DMS79 (cell line): ENCODE measurements around the gene DLG2.
"Not testable (repeated sequence)": the region's sequence is repeated elsewhere in the genome, so short reads cannot be mapped to it uniquely, and the experiment has no call there.

Experiments used
- DNase-seq: peaks from one replicate; lab custom pipeline; 2025; lab: John Stamatoyannopoulos, UW

Gene DLG2

DNA sequence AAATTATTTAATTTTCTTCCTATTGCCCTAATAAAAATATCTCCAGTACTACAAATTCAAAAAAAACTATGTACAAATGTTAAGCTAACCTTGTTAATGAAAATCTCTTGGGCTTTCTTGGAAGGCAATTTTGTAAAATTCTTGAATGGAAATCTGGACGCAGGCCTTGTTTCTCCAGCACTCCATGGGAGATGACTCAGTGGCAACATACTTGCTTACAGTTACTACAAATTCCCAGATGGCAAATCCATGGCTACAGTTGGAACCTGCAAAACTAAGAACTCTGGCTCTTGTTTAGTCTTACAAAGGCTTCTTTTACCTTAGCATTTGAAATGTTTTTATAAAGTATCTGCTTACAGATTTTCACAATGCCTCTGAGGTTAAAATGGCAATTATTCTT, 725.2 kb downstream of the DLG2 start:
- DNase-seq = no peak

GRCh38 chr11:84899740-84900139, 727.4 kb downstream of the DLG2 start:
- DNase-seq = no peak

DNA sequence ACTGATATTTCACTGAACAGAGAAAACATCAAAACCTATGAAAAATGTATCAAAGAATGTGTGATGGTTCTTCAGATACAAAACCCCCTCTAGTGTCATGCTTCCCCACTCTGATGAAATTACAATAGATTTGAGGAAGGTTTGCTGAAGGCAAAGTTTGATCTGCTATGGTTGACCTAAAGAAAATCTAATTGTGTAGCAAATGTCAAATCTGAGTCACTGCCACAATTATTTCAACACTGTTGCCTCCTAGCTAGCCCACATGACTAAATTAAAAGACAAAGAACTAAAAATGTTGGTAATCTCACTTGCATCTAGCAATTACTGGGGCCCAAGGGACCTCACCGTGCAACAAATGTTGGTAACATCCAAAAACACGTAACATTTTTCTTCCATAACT, 728.0 kb downstream of the DLG2 start:
- DNase-seq = no peak

DNA sequence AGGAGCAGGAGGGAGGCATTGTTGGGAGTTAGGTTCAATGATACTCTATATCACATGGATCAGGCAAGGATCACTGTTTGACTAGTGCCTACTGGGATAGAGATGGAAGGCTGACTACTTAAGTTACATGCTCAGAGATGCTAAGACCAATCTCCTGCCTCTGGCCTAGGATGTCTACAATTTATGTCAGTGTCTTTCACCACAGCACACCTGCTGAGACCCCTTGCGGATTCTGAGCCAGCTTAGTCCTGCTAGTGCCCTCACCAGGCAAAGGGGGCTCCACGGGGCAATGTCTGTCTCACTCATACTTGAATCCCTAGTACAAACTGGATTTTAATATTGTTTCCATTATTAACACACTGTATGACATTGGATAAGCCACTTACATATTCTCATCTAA, 732.5 kb downstream of the DLG2 start:
- DNase-seq = no peak

DNA sequence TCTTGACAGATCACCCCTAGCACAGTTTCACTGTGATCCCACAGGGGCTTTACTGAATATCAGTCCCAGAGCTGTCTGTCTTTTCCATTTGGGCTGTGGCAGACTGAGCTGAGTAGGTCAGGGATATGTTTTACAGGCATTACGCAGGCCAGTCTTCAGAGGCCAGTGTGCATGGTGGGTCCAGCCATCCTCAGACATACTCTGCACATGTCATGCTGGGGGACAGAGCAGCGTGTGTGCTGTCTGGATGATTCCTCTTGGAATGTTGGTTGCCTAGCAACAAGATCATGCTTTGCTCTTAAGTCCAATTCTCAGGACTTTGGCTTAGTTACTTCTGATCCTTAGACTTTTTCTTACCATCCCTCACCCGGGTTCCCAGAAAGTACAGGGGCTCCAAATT, 736.5 kb downstream of the DLG2 start:
- DNase-seq = no peak

DNA sequence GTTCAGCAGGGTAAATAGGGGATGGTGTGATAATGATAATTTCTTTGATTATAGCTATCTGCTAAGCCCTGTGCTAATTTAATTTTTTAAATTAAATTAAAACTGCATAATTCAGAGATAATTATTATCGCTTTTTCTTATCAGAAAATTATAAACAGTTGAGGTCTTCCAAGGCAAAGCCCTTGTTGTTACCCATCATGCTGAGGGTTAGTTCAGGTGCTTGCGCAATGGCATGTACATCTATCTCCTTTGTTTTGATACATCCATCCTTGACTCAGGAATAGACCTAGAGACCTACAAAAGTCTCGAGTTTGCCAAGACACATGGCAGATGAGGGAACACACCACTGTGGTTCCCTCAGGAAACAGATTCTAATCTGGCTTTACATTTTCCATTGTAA, 737.6 kb downstream of the DLG2 start:
- DNase-seq = no peak

DNA sequence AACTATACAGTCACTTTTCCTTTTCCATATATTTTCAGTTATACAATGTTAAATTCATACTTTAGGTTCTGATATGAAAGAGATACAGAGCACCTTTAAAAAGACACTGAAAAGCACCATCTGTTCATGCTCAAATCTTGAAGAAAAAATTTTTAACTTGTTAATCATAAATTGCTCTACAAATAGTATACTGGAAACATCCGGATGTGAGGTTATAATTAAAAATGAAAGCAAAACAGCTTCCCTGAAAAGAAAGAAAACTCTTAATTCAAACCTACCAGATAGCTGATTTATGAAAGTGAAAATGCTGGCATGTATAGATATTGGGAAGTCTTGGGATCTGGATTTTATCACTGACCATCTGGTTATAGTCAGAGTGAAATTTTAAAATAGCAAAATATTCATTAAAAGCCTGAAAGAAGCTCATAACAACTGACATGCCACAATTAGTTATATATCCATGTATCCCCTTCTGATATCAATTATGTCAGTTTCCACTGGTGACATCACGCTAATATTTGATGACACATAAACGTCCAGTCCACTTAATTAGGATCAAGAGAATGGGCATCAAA, 740.0 kb downstream of the DLG2 start:
- no peak for DNase-seq

- no peak for DNase-seq
Measured at GRCh38 chr11:84886344-84886743, 740.8 kb downstream of the DLG2 start.

GRCh38 chr11:84884836-84885235, 742.3 kb downstream of the DLG2 start:
- DNase-seq = no peak

GRCh38 chr11:84882056-84882455, 745.1 kb downstream of the DLG2 start:
- DNase-seq = no peak

DNA sequence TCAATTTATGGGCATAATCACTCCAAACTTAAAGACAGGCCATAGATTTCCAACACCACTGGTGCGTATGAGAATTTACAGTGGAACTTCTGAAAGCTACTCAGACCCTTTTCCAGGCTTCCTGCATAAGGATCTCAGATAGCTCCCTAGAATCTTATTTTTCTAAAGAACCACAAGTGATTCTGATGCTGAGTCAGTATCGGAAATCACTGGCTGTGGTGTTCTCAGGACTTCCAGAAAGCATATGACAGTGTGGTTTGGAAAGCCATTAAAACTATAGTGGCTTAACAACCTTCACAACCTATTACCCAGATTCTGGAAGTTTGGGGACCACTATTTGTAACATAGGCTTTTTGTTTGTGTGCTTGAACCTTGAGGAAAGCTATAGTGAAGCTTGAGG, 756.0 kb downstream of the DLG2 start:
- no peak for DNase-seq

DNA sequence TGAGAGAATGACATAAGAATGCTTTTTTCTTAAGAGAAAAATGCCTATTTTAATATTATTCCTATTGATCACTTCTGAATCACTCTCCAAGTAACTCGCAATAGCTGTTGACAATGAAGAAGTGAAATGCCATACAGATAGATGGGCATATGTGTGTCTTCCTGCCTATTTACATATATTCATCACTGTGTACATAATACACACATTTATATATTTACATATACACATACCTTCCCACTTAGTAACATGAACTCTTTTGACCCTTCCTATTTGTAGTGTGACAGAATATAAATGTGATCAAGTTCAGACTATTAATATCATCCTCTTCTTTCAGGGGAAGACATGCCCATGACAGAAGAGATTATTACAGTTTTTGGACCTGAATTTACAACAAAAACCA, 756.7 kb downstream of the DLG2 start:
- DNase-seq = no peak

GRCh38 chr11:84866922-84867321, 760.2 kb downstream of the DLG2 start:
- no peak for DNase-seq

GRCh38 chr11:84865791-84866535, 761.2 kb downstream of the DLG2 start:
- DNase-seq = no peak

DNA sequence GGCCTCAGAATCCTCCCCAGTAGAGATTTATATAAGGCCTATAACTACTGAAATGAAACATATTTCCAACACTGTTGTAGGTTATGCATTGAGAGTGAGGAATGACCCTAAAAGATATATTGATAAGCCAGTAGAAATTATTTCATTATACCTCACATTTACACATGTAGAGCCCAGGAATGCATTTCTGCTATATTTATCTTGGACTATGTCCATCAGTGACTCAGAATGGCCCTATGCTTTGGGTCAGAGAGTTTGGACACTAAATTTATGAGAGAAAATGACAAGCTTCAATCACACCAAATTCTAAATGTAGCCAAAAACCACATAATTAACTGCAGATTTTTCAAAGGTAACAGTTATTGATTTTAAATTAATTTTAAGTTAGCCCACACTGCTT, 761.9 kb downstream of the DLG2 start:
- DNase-seq = no peak

DNA sequence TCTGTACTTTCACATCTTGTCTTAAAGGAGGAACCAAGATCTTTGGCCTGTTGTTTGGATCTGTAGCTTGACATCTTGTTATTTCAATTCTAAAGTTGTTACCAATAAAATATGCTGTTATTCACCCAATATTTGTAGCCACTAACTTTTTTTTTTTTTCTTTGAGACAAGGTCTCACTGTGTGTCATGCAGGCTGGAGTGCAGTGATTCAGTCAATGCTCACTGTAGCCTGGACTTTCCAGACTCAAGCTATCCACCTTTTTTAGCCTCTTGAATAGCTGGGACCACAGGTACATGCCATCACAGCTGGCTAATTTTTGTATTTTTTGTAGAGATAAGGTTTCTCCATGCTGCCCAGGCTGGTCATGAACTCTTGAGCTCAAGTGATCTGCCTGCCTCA, 769.4 kb downstream of the DLG2 start:
- no peak for DNase-seq

GRCh38 chr11:84855508-84856245, 771.5 kb downstream of the DLG2 start:
- DNase-seq = no peak

DNA sequence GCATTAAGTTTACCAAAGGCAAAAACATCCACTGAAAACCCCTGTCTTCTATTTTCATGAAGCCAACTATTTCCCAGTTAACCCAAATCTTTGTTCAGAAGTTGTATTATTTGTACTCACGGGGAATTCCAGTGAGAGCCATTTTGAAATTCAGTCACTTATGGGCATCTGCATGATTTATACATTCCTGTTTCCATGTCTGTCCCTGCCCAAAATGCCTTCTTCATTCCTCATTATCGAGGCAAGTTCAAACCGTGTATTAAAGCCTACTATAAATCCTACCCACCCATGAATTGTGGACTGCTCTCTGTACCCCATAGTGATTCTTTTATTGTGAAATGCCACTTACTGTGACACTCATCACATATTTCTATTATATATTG, 772.7 kb downstream of the DLG2 start:
- DNase-seq = no peak

- no peak for DNase-seq
Measured at GRCh38 chr11:84853841-84854497, 773.2 kb downstream of the DLG2 start.

DNA sequence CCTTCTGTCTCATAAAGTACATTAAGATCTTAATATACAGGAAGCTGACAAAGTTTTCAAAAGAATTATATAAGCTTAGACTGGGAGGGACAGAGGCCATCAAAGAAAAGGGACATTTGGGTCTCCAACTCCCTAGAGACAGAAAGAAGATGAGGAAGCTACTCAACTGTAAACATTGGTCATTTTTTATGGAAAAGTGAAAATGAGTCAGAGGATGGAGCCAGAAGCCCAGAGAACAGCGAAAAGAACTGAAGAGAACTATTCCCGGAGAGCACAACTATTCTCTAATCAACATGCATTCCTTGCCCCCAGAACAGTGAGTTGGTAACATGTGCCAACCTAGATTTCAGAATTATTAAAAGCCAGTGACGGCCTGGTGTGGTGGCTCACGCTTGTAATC, 779.3 kb downstream of the DLG2 start:
- DNase-seq = no peak

DNA sequence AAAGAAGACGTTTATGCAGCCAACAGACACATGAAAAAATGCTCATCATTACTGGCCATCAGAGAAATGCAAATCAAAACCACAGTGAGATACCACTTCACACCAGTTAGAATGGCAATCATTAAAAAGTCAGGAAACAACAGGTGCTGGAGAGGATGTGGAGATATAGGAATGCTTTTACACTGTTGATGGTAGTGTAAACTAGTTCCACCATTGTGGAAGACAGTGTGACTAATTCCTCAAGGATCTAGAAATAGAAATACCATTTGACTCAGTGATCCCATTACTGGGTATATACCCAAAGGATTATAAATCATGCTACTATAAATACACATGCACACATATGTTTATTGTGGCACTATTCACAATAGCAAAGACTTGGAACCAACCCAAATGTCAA, 786.9 kb downstream of the DLG2 start:
- DNase-seq = not testable (repeated sequence)

DNA sequence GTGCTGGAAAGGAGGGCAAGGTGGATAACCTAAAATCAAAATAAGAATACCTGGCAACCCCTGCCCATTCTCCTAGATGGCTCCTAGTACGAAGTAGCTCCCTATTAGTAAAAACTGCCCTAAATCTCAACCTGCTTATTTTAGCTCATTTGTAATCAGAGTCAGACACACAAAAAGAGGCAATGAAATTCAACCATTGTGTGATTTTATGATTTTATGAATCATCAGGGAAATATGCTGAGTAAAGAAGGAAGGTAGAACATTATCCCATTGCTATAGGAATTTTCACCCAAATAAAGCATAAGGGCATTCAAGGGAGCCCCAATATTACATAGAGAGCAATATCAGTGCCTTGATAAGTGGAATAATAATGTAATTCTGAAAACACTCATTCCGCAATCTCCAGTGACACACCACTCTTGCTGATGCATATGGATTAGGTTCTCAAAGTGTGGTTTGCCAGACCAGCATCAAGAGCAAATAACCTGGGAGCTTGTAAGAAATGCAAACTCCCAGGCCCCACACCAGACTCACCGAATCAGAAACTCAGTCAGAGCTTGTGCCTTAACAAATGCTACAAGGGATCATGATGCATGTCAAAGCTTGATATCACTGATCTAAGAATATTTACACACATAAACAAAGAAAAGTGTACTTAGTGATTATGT, 789.6 kb downstream of the DLG2 start:
- DNase-seq = no peak
